ENCODE measurements around the gene KIAA0753. TPM values are rescaled to one million over a fixed set of nuclear protein-coding genes. Genes with fewer than 3 reads are reported as not detected.
"Not testable (repeated sequence)": the region's sequence is repeated elsewhere in the genome, so short reads cannot be mapped to it uniquely, and the experiment has no call there.

The KIAA0753 gene
- total and polyA plus RNA-seq, 10 of the 15 experiments (the other 5 are each of a cell fraction or from before 2014, with no cell fraction given): 2.2 to 15.2 (median 7.7) TPM

GRCh38 chr17:6573982-6574686 lies 66.4 kb downstream of the KIAA0753 start:
- H2AFZ ChIP-seq (ENCODE audit: control insufficient read depth, low read depth, low read length): no peak overlapping the region
- SMC1A ChIA-PET (ENCODE audit: uncharacterized antibody, unreplicated experiment): interaction anchor here (1.1 kb wide), 1 partner anchor 25 kb away, joined by 3 read pairs; no protein-coding TSS in a partner anchor

DNA sequence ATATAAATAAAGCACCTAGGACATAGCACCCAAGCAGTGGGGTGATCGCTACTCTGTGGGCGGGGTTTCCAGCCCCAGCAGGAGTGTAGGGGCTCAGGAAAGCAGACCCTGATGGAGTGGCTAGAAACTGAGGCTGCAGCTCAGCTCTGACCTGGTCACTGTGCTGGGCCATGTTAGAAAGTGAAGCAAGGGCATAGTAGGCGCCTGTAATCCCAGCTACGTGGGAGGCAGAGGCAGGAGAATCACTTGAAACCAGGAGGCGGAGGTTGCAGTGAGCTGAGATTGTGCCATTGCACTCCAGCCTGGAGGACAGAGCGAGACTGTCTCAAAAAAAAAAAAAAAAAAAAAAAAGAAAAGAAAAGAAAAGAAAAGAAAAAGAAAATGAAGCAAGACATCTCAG lies 67.0 kb downstream of the KIAA0753 start:
- CTCF ChIA-PET; H3K36me3 ChIP-seq (ENCODE audit: control insufficient read depth in 2 of 2, insufficient read depth in 2 of 2, low read length in 1 of 2); DNase-seq (ENCODE audit: low read depth, low spot score); SMC1A ChIA-PET (ENCODE audit: uncharacterized antibody, unreplicated experiment); H3K9me3 ChIP-seq (replicated peaks; ENCODE audit: control insufficient read depth, insufficient read depth, low read length); H2AFZ ChIP-seq (ENCODE audit: control insufficient read depth, low read depth, low read length); BruUV-seq (replicated peaks); FAIRE-seq; ATAC-seq; H3K27ac ChIP-seq (ENCODE audit: control insufficient read depth, insufficient read depth); H3K4me3 ChIP-seq; intact Hi-C loops (cut with micrococcal nuclease; ENCODE audit: unreplicated experiment); H4K20me1 ChIP-seq (ENCODE audit: control insufficient read depth, insufficient read depth); RAD21 ChIA-PET (ENCODE audit: unreplicated experiment); H3K27me3 ChIP-seq (replicated peaks in 1 of 2; ENCODE audit: control insufficient read depth in 2 of 2, insufficient read depth in 2 of 2, low read length in 1 of 2); H3K9ac ChIP-seq (ENCODE audit: control insufficient read depth, insufficient read depth, low read length); H3K4me2 ChIP-seq (ENCODE audit: control insufficient read depth, insufficient read depth); in situ Hi-C loops (cut with MboI); H3K79me2 ChIP-seq (ENCODE audit: control insufficient read depth, insufficient read depth, low read length): not testable (repeated sequence)
- 93% methylated on average over 5 of the region's 6 CpGs for WGBS (ENCODE audit: insufficient coverage, insufficient replicate concordance, low lambda C conversion rate, missing lambda C conversion rate)
- peaks cover 13% of the 10 kb centered on the region for H3K4me1 ChIP-seq (ENCODE audit: control insufficient read depth, insufficient read depth, low read length)
- POLR2A ChIA-PET: interaction anchor here (0.7 kb wide), 1 partner anchor 26 kb away, joined by 12 read pairs; no protein-coding TSS in a partner anchor

More at GRCh38 chr17:6573982-6574686, 66.4 kb downstream of the KIAA0753 start:
- Histone ChIP-seq H3K27ac (ENCODE audit: control insufficient read depth, insufficient read depth) (no peak overlapping the region), H3K36me3 (ENCODE audit: control insufficient read depth in 2 of 2, insufficient read depth in 2 of 2, low read length in 1 of 2) (peaks cover 0 to 1% of the 10 kb centered on the region in 2 experiments; a peak in 1 of 4 replicates), H3K79me2 (ENCODE audit: control insufficient read depth, insufficient read depth, low read length) (no peaks in the 10 kb centered on the region), H3K9me3 (replicated peaks; ENCODE audit: control insufficient read depth, insufficient read depth, low read length) (no peaks in the 10 kb centered on the region), H3K4me3 (no peak overlapping the region), H3K9ac (ENCODE audit: control insufficient read depth, insufficient read depth, low read length) (no peak overlapping the region), H4K20me1 (ENCODE audit: control insufficient read depth, insufficient read depth) (no peaks in the 10 kb centered on the region), H3K4me2 (ENCODE audit: control insufficient read depth, insufficient read depth) (no peak overlapping the region), H3K4me1 (ENCODE audit: control insufficient read depth, insufficient read depth, low read length) (peaks cover 13% of the 10 kb centered on the region), H3K27me3 (replicated peaks in 1 of 2; ENCODE audit: control insufficient read depth in 2 of 2, insufficient read depth in 2 of 2, low read length in 1 of 2) (no peaks in the 10 kb centered on the region)
- TF ChIP-seq BCL11A (IDR thresholded peaks at IDR 0.05; ENCODE audit: low read depth, low read length): no peak
- no peak for TF ChIP-seq ATF7 (IDR thresholded peaks at IDR 0.05; ENCODE audit: low read depth)
- TF ChIP-seq, protein P1, sequence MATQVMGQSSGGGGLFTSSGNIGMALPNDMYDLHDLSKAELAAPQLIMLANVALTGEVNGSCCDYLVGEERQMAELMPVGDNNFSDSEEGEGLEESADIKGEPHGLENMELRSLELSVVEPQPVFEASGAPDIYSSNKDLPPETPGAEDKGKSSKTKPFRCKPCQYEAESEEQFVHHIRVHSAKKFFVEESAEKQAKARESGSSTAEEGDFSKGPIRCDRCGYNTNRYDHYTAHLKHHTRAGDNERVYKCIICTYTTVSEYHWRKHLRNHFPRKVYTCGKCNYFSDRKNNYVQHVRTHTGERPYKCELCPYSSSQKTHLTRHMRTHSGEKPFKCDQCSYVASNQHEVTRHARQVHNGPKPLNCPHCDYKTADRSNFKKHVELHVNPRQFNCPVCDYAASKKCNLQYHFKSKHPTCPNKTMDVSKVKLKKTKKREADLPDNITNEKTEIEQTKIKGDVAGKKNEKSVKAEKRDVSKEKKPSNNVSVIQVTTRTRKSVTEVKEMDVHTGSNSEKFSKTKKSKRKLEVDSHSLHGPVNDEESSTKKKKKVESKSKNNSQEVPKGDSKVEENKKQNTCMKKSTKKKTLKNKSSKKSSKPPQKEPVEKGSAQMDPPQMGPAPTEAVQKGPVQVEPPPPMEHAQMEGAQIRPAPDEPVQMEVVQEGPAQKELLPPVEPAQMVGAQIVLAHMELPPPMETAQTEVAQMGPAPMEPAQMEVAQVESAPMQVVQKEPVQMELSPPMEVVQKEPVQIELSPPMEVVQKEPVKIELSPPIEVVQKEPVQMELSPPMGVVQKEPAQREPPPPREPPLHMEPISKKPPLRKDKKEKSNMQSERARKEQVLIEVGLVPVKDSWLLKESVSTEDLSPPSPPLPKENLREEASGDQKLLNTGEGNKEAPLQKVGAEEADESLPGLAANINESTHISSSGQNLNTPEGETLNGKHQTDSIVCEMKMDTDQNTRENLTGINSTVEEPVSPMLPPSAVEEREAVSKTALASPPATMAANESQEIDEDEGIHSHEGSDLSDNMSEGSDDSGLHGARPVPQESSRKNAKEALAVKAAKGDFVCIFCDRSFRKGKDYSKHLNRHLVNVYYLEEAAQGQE (IDR thresholded peaks at IDR 0.05; ENCODE audit: low read depth, low read length): no peak
- TF ChIP-seq ZNF384 (IDR thresholded peaks at IDR 0.05; ENCODE audit: borderline replicate concordance, low read depth, low read length): no peak
- TF ChIP-seq KDM1A (IDR thresholded peaks at IDR 0.05; ENCODE audit: borderline replicate concordance): no peak
- in situ Hi-C loops (cut with MboI): no loop called here
- ATAC-seq: no peak
- intact Hi-C loops (cut with micrococcal nuclease; ENCODE audit: unreplicated experiment): no loop called here
- no TSS peak for BruUV-seq (replicated peaks)
- no peak for DNase-seq (ENCODE audit: low read depth, low spot score)
- POLR2A ChIA-PET: no interaction called here
- CTCF ChIA-PET: interaction anchor here (0.5 to 0.7 kb wide), 2 partner anchors 25 to 102 kb away, joined by 3 to 4 read pairs; no protein-coding TSS in a partner anchor
- FAIRE-seq: no peak
- RAD21 ChIA-PET (ENCODE audit: unreplicated experiment): no interaction called here
- WGBS (ENCODE audit: insufficient coverage, insufficient replicate concordance, low lambda C conversion rate, missing lambda C conversion rate): 95% methylated on average over 13 of the region's 13 CpGs
